T-helper 1 cell treated with Interleukin-12 subunit alpha and Interleukin-12 subunit beta and Interleukin-4 antibody, amounts not matched to agents 30 μg/mL and 1 μg/mL, for 36 hours (primary cell): ENCODE results near the gene ACP7.

Experiments
- H3K27ac Mint-ChIP-seq: one replicate; pipeline ENCODE4 v1.8.0; 2021; ENCODE audit warnings: mild to moderate bottlenecking, mixed read lengths
- H3K27me3 Mint-ChIP-seq: one replicate; pipeline ENCODE4 v1.8.0; 2021; ENCODE audit warnings: low read depth, mixed read lengths
- H3K36me3 Mint-ChIP-seq: one replicate; pipeline ENCODE4 v1.8.0; 2021; ENCODE audit warnings: low read depth, mixed read lengths
- H3K4me1 Mint-ChIP-seq: one replicate; pipeline ENCODE4 v1.8.0; 2021; ENCODE audit warnings: low read depth, mixed read lengths
- H3K4me3 Mint-ChIP-seq: one replicate; pipeline ENCODE4 v1.8.0; 2021; ENCODE audit warnings: mild to moderate bottlenecking, moderate library complexity, mixed read lengths
- H3K9me3 Mint-ChIP-seq: one replicate; pipeline ENCODE4 v1.8.0; 2021; ENCODE audit warnings: mixed read lengths

ACP7 gene

DNA sequence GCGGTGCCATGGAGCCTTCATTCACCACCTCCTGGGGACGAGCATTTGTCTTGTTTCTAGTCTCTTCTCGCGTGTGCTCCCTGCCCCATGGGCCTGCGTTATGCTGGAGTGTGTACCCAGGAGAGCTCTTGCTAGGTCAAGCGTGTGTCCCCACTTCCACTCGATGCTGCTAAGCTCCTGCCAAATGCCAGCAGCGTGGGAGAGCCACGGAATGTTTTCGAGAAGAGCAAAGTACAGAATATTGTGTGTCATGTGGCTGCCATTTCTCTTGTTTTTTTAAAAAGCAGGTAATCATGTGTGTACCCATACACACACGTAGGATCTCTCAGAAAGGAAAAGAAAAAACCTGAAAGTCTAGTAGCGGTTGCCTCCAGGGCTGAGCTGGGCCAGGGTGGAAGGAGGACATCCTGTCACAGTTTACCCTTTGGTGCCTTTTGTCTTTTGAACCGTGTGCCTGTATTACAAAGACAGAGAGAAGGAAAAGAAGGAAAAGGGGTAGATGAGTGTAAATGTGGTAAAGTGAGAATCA lies 70.0 kb downstream of the ACP7 start:
- no peak overlapping the region for H3K4me3 Mint-ChIP-seq
- no peak overlapping the region for H3K27ac Mint-ChIP-seq
- H3K9me3 Mint-ChIP-seq = no peaks in the 10 kb centered on the region
- H3K27me3 Mint-ChIP-seq = no peaks in the 10 kb centered on the region
- H3K36me3 Mint-ChIP-seq = no peaks in the 10 kb centered on the region
- H3K4me1 Mint-ChIP-seq = peaks cover 10% of the 10 kb centered on the region

DNA sequence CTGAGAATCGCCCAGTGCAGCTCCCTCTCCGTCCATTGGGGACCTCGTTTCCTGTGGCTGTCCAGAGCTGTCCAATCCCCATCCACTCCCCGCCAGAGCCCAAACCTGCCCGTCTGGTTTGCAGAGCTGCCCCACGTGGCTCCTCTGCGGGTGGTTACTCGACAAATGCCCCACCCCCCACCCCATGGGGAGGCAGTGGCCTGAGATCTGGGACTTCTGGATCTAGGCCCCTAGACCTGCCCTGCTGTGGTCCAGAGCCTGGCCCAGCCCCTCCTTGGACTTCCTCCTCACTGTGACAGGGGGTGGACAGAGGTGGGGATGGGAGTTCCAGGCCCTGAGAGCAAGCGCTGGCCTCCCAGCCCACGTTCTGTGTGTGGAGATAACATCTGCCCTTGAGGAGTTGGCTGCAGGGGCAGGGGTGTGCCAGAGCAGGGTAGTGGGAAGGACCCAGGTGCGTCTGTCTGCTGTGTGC lies 70.5 kb downstream of the ACP7 start:
- no peak overlapping the region for H3K27ac Mint-ChIP-seq
- H3K4me3 Mint-ChIP-seq = no peak overlapping the region
- H3K36me3 Mint-ChIP-seq = no peaks in the 10 kb centered on the region
- H3K27me3 Mint-ChIP-seq = no peaks in the 10 kb centered on the region
- peaks cover 10% of the 10 kb centered on the region for H3K4me1 Mint-ChIP-seq
- H3K9me3 Mint-ChIP-seq = no peaks in the 10 kb centered on the region

DNA sequence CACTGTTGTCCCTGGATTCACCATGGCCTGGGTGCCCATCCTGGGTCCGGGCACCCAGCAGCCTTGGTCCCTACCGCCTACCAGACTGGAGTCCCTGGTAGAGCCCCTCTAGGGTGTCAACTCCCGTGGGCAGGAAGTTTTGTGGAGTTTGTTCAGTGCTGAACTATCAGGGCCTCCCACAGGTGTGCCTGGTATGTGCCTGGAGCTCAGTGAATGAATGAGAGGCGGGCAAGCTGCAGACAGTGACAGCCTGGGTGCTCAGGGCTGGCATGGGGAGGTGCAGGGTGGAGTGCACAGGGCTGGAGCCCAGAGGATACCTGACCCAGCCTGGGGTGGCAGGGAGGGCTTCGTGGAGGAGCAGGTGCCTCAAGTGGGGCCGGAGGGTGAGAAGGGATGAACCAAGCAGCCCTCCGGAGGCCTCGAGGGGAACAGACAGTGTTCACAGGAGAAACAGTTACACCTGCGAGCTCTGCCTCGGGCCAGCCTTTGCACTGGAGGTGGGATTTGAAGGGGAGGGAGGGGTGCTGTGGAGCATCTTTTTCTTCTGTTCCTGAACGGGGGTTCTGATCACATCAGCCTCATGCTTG lies 71.0 kb downstream of the ACP7 start:
- no peak overlapping the region for H3K27ac Mint-ChIP-seq
- H3K9me3 Mint-ChIP-seq = no peaks in the 10 kb centered on the region
- no peaks in the 10 kb centered on the region for H3K27me3 Mint-ChIP-seq
- no peak overlapping the region for H3K4me3 Mint-ChIP-seq
- no peaks in the 10 kb centered on the region for H3K36me3 Mint-ChIP-seq
- peaks cover 10% of the 10 kb centered on the region for H3K4me1 Mint-ChIP-seq

DNA sequence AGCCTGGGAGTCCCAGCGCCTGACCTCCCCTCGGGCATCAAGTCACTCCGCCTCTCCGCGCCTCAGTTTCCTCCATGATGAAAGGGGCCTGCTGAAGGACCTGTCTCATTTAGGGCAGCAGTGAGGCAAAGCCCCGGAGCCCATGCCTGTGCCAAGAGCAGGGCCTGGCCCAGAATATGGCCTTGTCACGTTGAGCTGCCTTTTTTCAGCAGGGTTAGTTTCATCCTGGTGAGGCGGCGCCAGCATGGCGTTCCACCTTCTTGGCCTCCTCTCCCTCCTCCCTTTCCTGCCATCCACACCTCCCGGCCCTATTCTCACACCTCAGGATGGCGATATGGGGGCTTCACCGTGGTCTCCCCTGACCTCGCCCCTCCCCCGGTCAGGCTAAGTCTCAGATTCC lies 71.6 kb downstream of the ACP7 start:
- Mint-ChIP-seq H3K27me3 (no peaks in the 10 kb centered on the region), H3K27ac (no peak overlapping the region), H3K4me3 (no peak overlapping the region), H3K9me3 (no peaks in the 10 kb centered on the region), H3K36me3 (no peaks in the 10 kb centered on the region), H3K4me1 (peaks cover 11% of the 10 kb centered on the region)

DNA sequence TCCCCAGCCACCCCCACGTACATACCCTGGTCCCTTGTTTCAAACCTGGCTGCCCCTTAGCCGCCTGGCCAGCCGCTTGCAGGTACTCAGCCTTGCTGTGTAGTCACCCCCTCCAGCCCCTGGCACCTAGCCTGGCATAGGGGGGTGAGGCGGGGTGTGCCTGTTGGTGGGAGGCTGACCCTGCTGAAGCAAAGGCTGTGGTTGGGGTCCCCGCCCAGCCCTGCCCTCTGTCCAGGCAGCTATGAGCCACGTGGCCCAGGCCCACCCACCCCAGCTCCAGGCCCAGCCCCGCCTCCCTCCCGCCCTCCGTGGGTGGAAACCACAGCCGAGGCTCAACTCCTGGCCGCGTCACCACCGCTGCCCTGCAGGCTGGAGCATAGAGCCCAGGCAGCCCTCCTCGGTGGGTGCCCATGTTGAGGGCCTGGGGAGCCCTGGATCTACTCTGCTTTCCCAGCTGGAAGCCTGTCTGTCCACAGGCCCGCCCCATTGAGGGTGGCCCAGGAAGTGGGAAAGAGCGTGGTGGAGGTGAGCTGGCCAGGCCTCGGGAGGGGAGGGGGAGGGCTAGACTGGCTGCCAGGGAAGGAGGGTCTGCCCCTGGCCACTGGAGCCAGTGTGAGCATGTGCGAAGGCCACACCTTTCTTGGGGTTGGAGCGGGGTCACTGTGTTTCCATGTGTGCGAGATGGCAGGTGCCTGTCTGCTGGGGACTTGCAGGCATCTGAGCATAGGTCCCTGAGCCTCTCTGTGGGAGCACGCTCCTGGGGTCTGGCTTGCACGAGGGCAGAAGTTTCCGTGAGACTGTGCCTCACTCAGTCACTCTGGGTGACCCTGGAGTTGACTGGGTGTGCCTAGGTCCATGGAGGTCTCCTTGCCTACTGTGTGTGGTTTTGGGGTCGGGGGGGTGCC lies 72.4 kb downstream of the ACP7 start:
- Mint-ChIP-seq H3K27me3 (no peaks in the 10 kb centered on the region), H3K27ac (no peak overlapping the region), H3K9me3 (no peaks in the 10 kb centered on the region), H3K36me3 (no peaks in the 10 kb centered on the region), H3K4me3 (no peak overlapping the region), H3K4me1 (peaks cover 11% of the 10 kb centered on the region)

DNA sequence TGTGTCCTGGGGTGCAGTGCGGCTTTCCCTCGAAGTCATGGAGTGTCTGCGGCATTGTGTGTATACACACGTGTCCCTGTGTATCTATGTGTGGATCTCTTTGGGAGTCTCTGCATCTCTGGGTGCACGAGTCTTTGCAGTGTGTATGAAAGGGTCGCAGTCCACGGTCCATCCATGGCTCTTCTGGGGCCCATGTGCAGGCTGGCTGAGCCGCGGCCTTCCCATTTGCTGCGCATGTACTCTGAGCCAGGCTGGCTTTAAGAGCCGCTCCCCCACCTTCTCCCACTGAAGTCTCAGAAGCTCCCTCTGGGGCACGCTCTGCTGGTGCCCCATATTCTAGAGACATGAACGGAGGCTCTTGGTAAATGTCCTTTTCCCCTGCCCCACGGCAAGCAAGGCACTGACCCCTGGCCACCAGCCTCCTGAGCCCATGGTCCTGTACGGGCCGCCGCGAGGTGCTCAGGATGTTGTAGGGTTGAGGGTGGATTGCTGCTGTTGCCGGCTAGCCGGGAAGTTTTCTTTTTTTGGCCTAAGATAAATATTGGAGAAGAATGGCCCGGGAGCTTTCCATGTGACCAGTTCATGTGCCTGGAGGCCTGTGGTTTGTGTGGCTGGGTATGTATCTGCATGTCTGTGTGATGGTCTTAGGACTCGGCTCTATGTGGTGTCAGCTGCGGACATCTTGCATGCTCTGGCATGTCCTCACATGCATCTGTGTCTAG lies 73.3 kb downstream of the ACP7 start:
- Mint-ChIP-seq H3K36me3 (no peaks in the 10 kb centered on the region), H3K9me3 (no peaks in the 10 kb centered on the region), H3K4me1 (peaks cover 11% of the 10 kb centered on the region), H3K4me3 (no peak overlapping the region), H3K27me3 (no peaks in the 10 kb centered on the region), H3K27ac (peak overlapping the region; percentile 31)

DNA sequence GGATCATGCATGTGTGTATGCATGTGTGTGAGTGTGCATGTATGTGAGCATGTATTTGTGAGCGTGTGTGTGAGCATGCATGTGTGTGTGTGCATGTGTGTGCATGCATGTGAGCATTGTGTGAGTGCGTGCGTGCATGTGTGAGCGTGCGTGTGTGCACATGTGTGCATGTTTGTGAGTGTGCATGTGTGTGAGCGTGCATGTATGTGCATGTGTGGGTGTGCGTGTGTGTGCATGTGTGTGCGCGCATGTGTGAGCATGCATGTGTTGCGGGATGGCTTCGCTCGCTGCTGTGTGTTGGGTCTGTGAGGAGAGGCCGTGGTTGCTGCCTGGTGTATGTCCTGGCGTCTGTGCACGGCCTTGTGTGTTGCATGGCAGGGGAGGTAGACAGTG lies 73.8 kb downstream of the ACP7 start:
- Mint-ChIP-seq H3K27me3 (no peaks in the 10 kb centered on the region), H3K4me1 (peaks cover 14% of the 10 kb centered on the region), H3K36me3 (no peaks in the 10 kb centered on the region), H3K27ac (no peak overlapping the region), H3K9me3 (no peaks in the 10 kb centered on the region), H3K4me3 (no peak overlapping the region)

DNA sequence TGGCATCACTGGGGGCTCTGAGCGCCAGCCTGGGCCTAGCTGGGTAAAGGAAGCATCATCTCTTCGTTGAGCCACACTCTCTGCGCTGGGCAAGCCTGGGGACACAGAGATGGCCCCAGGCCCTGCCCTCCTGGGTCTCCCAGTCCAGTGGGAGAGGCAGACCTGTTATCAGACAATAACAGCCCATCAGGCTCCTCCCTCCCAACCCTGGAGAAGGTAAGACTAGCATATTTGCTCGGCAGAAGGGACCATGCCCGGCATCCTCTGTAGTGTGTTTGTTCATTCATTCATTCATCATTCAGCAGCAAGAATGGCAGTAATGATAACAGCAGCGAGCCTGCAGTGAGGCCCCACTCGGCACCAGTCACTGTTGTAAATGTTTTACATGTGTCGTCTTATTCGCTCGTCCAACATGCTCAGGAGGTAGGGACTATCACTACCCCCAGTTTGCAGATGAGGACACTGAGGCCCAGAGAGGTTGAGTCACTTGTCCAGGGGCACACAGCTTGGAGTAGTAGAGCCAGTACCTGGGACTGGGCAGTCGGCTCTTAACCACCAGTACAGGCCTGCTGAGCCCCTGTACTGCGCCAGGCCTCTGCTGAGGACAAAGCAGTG lies 74.6 kb downstream of the ACP7 start:
- Mint-ChIP-seq H3K27me3 (no peaks in the 10 kb centered on the region), H3K27ac (no peak overlapping the region), H3K4me1 (peaks cover 14% of the 10 kb centered on the region), H3K4me3 (no peak overlapping the region), H3K9me3 (no peaks in the 10 kb centered on the region), H3K36me3 (no peaks in the 10 kb centered on the region)

DNA sequence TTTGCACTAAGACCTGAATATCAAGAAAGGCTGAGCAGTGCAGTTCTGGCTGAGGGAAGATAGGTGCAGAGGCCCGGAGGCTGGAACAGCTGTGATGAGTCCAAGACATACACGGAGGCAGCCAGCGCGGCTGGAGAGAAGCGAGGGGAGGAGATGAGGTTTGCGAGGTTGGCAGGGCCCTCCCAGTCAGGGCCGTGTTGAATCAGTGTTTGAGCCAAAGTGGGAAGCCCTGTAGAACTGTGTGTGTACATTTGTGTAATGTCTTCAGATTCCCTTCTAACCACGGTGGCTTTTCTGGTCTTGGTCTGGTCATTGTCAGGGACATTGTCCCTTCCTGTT lies 76.3 kb downstream of the ACP7 start:
- H3K27me3 Mint-ChIP-seq = no peaks in the 10 kb centered on the region
- no peak overlapping the region for H3K4me3 Mint-ChIP-seq
- no peak overlapping the region for H3K27ac Mint-ChIP-seq
- no peaks in the 10 kb centered on the region for H3K9me3 Mint-ChIP-seq
- H3K36me3 Mint-ChIP-seq = no peaks in the 10 kb centered on the region
- peaks cover 8% of the 10 kb centered on the region for H3K4me1 Mint-ChIP-seq
